Skin of body (tissue), 2 donors: ENCODE data around the gene STRN4. TPM values are rescaled to one million over a fixed set of nuclear protein-coding genes. Genes with fewer than 3 reads are reported as not detected.
A peak's percentile ranks its signal among the peaks of the same experiment; 100 is the strongest.

Experiments used
- DNase-seq: peaks from one replicate; lab custom pipeline; 2025; lab: John Stamatoyannopoulos, UW
- total RNA-seq: library from RNA; depleted of rRNA; stranded (reverse); fragments of >200 nt; gene quantifications from one replicate; pipeline ENCODE4 v1.2.3, GENCODE V29; 2014

The STRN4 gene
- total RNA-seq, 1 donor from 2014 or later, result 45.1 TPM

DNA sequence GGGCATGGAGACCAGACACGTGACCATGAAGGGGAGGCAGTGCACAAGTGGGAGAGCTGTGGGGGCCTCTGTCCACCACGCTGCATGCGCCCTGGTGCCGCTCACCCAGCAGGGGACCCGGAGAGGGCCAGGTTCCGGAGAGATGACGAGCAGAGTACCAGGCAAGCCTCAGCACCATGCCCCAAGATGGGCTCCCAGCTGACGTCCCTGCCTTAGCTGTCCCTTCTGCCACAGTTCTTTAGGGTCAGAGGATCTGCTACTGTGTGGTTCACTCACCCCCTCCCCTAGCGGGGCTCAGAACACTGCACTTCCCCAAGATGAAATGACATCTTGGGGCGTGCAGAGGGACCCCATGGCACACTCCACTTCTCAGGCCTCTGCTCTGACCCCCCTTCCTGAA lies 19.7 kb downstream of the STRN4 start:
- DNase-seq, result no peak

DNA sequence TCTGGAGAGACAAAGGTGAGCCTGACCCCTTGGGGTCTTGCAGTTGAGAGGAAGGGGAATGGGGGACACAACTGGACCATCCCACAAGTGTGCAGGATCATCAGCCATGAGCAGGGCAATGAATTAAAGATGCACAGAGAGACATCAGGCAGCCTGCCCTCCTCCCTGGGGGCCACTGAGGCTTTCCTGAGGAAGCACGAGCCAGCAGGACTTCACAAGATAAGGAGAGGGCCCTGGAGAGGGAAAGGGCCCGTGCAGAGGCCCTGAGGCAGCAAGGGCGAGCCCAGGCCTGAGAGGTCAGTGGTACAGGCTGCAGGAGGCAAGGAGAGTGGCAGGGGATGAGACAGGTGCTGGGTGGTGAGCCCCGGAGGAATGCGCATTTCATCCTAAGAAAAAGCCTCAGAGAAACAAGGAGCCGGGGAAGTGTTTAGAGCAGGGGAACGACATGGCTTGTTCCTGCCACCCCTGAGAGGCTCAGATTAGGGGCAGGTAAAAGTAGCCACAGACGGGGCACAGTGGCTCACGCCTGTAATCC lies 20.3 kb downstream of the STRN4 start:
- DNase-seq, result no peak

- DNase-seq, result no peak
These were observed 21.0 kb downstream of the STRN4 start for GRCh38 chr19:46725036-46725820.

GRCh38 chr19:46724468-46724867 lies 21.8 kb downstream of the STRN4 start:
- no peak for DNase-seq

GRCh38 chr19:46723471-46723870 lies 22.8 kb downstream of the STRN4 start:
- no peak for DNase-seq

GRCh38 chr19:46723023-46723461 lies 23.2 kb downstream of the STRN4 start:
- DNase-seq, result no peak

GRCh38 chr19:46722421-46723022 lies 23.7 kb downstream of the STRN4 start:
- DNase-seq, result no peak

- no peak for DNase-seq
These were observed 24.3 kb downstream of the STRN4 start for GRCh38 chr19:46722004-46722380.

GRCh38 chr19:46721269-46722003 lies 24.8 kb downstream of the STRN4 start:
- no peak for DNase-seq

- no peak for DNase-seq
These were observed 25.6 kb downstream of the STRN4 start for GRCh38 chr19:46720503-46721239.

DNA sequence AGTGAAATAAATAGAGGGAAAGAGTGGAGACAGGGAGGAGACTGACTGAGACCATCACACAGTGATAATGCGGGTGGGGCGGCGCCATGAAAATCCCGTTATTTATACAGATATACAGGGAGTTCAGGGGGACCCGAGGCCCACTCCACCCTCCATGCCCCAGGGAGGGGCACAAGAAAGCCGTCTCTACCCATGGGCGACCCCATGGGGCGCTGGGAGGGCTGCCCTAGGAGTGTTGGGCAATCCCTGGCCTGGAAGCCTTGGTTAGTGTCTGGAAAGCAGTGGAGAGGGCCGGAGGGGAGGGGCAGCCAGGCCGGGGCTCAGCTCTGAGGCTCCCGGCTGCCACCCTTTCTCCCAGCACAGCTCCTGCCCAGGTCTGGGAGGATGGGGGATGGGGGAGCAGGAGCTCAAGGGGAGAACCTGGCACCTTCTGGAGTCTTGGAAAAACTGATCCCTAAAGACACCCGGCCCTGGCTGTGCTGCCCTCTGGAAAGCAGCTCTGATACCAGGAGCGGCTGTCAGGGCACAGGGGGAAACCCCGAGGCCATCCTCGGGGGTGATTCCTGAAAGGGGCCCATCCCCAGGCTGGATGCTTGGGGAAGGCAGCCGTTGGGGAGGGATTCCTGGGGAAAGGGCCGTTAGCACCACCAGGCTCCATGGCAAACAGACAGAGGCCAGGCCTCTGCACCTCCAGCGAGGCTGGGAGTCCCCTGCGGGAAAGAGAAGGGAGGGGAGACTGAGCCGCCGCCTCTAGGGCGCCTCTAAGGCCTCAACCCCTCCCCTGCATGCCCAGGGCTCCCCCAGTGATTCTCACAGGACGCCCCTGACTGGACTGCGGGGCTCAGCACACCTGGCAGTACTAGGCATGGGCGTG lies 26.4 kb downstream of the STRN4 start:
- no peak for DNase-seq

DNA sequence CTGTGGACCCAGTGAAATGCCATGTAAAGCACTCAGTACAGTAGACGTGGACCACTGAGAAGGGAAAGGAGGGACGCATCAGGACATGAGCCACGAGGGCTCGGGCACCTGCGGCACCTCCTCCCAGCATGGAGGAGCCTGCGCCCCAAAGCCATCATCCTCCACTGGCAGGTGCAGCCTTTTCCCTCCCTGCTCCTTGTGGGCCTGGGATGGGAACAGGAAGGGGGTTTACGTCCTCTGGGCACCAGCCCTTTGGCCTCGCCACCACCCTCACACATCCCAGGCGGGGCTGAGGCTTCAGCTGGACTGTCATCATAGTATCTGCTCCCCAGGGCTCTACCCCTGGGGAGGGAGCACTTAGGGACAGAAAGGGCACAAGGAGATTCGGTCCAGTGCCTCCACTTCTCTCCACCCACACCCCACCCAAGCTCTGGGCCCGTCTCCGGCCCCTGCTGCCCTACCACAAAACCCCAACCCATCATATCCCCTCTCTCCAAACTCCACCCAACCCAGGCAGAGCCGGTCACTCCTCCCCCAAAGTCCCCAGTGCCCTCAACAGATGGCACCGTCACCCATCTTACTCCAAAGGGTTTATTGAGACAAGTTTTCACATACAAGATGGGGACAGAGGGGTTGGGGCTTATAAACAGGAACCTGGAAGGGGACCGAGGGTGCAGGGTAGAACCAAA lies 27.2 kb downstream of the STRN4 start:
- no peak for DNase-seq

DNA sequence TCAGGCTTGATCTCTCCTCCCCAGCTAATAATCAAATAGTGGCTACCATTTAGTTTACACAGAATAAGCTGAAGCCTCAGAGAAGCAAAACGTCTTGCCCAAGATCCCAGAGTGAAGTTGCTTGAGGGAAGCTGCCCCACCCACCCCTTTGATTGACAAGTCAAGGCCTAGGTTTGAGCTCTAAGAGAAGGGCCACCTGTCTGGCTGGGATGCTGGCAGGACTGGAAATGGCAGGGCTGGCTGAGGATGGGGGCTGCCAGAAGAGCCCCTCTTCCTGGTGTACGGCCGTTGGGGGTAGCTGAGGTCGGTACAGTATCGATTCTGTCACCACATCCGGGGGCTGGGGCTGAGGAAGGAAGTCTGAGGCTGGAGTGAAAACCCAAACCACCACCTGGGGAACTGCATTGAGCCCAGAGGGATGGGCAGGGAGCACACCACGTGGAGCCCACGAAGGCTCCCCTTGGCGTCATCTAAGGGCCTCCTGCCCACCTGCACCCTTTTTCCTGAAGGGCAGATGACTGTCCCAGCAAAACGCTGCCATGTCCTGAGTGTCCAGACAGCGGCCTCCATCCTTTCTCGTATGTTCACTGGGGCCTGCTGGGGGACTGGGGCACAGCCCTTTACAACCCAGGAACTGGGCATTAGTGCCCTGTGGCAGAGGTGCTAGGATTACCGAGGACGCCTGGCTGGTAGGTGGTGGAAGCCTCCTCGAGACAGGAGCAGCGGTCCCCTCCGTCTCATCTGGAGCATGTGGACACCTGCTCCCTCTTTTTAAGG lies 27.9 kb downstream of the STRN4 start:
- DNase-seq, result no peak

- no peak for DNase-seq
These were observed 28.5 kb downstream of the STRN4 start for GRCh38 chr19:46717716-46718143.

DNA sequence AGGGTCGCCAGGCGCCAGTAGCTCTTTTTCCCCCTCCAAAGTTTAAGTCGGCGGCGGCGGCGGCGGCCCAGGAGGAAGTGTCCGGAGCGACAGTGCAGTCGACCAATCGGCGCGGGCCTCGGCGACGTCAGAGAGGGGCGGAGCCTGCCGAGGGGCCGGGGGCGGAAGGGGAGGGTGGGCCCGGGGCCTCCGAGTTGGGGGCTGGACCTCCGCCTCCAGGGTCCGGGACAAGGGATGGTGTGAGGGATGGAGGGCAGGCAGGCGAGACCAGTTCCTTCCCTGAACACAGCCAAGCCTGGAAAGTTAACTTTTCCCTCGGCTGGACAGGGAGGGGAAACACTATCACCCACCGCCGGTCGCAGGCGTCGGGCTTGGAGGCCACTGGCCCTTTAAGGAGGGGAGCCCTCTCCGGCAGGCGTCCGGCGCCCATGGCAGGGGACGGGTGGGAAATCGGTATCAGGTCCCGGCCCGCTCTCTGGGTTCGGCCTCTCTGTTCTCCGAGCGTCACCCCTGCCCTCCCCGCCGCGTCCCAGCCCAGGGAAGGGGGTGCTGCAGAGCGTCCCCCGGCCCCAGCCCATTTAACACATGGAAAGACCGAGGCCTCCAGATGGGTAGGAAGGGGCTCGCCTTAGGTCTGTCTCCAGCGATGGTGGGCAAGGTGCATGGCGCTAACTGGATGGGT lies 29.1 kb downstream of the STRN4 start, which contains the start of gene PRKD2:
PRKD2 (minus strand) TSS at position 81 of the 682 bp plus-strand sequence. CDS start 744 bp downstream, outside the sequence.
- peak; percentile 82 for DNase-seq

GRCh38 chr19:46716672-46717033 lies 29.6 kb downstream of the STRN4 start:
- no peak for DNase-seq

GRCh38 chr19:46715975-46716671 lies 30.1 kb downstream of the STRN4 start:
- no peak for DNase-seq

- DNase-seq, result no peak
These were observed 30.7 kb downstream of the STRN4 start for GRCh38 chr19:46715620-46715974.
